Mucosa of stomach (tissue), 1 donor: ENCODE measurements around the gene ACSBG1.

Source experiments
- H3K27me3 ChIP-seq: one replicate; pipeline ENCODE4 v1.7.0; 2013; ENCODE audit warnings: mild to moderate bottlenecking, low read length; ENCODE audit not compliant: control insufficient read depth, insufficient read depth
- H3K36me3 ChIP-seq: one replicate; pipeline ENCODE4 v1.7.0; 2013; ENCODE audit warnings: low read length; ENCODE audit not compliant: control insufficient read depth, insufficient read depth
- H3K4me1 ChIP-seq: one replicate; pipeline ENCODE4 v1.7.0; 2013; ENCODE audit warnings: mild to moderate bottlenecking, low read length; ENCODE audit not compliant: control insufficient read depth, insufficient read depth
- H3K4me3 ChIP-seq: one replicate; pipeline ENCODE4 v1.7.0; 2013; ENCODE audit warnings: low read length
- H3K9ac ChIP-seq: one replicate; pipeline ENCODE4 v1.7.0; 2013; ENCODE audit warnings: mild to moderate bottlenecking, low read length, moderate library complexity
- H3K9me3 ChIP-seq: one replicate; pipeline ENCODE4 v1.7.0; 2013; ENCODE audit warnings: mild to moderate bottlenecking, low read length, moderate library complexity; ENCODE audit not compliant: control insufficient read depth
- donor health status: Pancreatic carcinoma.

ACSBG1 gene

GRCh38 chr15:78192826-78193594 is 41.4 kb downstream of the ACSBG1 start:
- Histone ChIP-seq H3K27me3 (peaks cover 9% of the 10 kb centered on the region), H3K9ac (no peak overlapping the region), H3K4me3 (no peak overlapping the region), H3K4me1 (no peaks in the 10 kb centered on the region), H3K9me3 (no peaks in the 10 kb centered on the region), H3K36me3 (no peaks in the 10 kb centered on the region)

- no peaks in the 10 kb centered on the region for H3K4me1 ChIP-seq
- no peak overlapping the region for H3K9ac ChIP-seq
- H3K36me3 ChIP-seq, result no peaks in the 10 kb centered on the region
- H3K4me3 ChIP-seq, result no peak overlapping the region
- no peaks in the 10 kb centered on the region for H3K9me3 ChIP-seq
- no peaks in the 10 kb centered on the region for H3K27me3 ChIP-seq
Observed at GRCh38 chr15:78182821-78183220, 51.5 kb downstream of the ACSBG1 start.

- Histone ChIP-seq H3K27me3 (no peaks in the 10 kb centered on the region), H3K9ac (no peak overlapping the region), H3K9me3 (no peaks in the 10 kb centered on the region), H3K4me3 (no peak overlapping the region), H3K4me1 (no peaks in the 10 kb centered on the region), H3K36me3 (no peaks in the 10 kb centered on the region)
Observed at GRCh38 chr15:78182336-78182700, 52.0 kb downstream of the ACSBG1 start.

- Histone ChIP-seq H3K9ac (no peak overlapping the region), H3K9me3 (no peaks in the 10 kb centered on the region), H3K4me3 (no peak overlapping the region), H3K27me3 (no peaks in the 10 kb centered on the region), H3K36me3 (no peaks in the 10 kb centered on the region), H3K4me1 (no peaks in the 10 kb centered on the region)
Observed at GRCh38 chr15:78179906-78180305, 54.5 kb downstream of the ACSBG1 start.

GRCh38 chr15:78179286-78179840 is 55.0 kb downstream of the ACSBG1 start:
- Histone ChIP-seq H3K27me3 (no peaks in the 10 kb centered on the region), H3K9me3 (no peaks in the 10 kb centered on the region), H3K4me3 (no peak overlapping the region), H3K36me3 (no peaks in the 10 kb centered on the region), H3K9ac (no peak overlapping the region), H3K4me1 (no peaks in the 10 kb centered on the region)

GRCh38 chr15:78178064-78178463 is 56.3 kb downstream of the ACSBG1 start:
- no peaks in the 10 kb centered on the region for H3K27me3 ChIP-seq
- no peaks in the 10 kb centered on the region for H3K36me3 ChIP-seq
- no peak overlapping the region for H3K9ac ChIP-seq
- no peaks in the 10 kb centered on the region for H3K9me3 ChIP-seq
- no peak overlapping the region for H3K4me3 ChIP-seq
- no peaks in the 10 kb centered on the region for H3K4me1 ChIP-seq

GRCh38 chr15:78177447-78177873 is 56.9 kb downstream of the ACSBG1 start:
- H3K4me3 ChIP-seq, result no peak overlapping the region
- no peaks in the 10 kb centered on the region for H3K9me3 ChIP-seq
- no peaks in the 10 kb centered on the region for H3K27me3 ChIP-seq
- no peaks in the 10 kb centered on the region for H3K4me1 ChIP-seq
- H3K9ac ChIP-seq, result no peak overlapping the region
- no peaks in the 10 kb centered on the region for H3K36me3 ChIP-seq

GRCh38 chr15:78175330-78175729 is 59.0 kb downstream of the ACSBG1 start:
- no peak overlapping the region for H3K4me3 ChIP-seq
- H3K9ac ChIP-seq, result no peak overlapping the region
- H3K36me3 ChIP-seq, result no peaks in the 10 kb centered on the region
- H3K9me3 ChIP-seq, result no peaks in the 10 kb centered on the region
- no peaks in the 10 kb centered on the region for H3K4me1 ChIP-seq
- no peaks in the 10 kb centered on the region for H3K27me3 ChIP-seq

GRCh38 chr15:78174401-78174800 is 60.0 kb downstream of the ACSBG1 start:
- Histone ChIP-seq H3K4me3 (no peak overlapping the region), H3K27me3 (no peaks in the 10 kb centered on the region), H3K4me1 (no peaks in the 10 kb centered on the region), H3K9me3 (no peaks in the 10 kb centered on the region), H3K9ac (no peak overlapping the region), H3K36me3 (no peaks in the 10 kb centered on the region)

- no peaks in the 10 kb centered on the region for H3K4me1 ChIP-seq
- H3K9me3 ChIP-seq, result no peaks in the 10 kb centered on the region
- H3K36me3 ChIP-seq, result peaks cover 4% of the 10 kb centered on the region
- H3K9ac ChIP-seq, result no peak overlapping the region
- H3K4me3 ChIP-seq, result no peak overlapping the region
- H3K27me3 ChIP-seq, result no peaks in the 10 kb centered on the region
Observed at GRCh38 chr15:78171864-78172472, 62.4 kb downstream of the ACSBG1 start.

- no peaks in the 10 kb centered on the region for H3K4me1 ChIP-seq
- H3K9ac ChIP-seq, result no peak overlapping the region
- H3K9me3 ChIP-seq, result no peaks in the 10 kb centered on the region
- H3K27me3 ChIP-seq, result no peaks in the 10 kb centered on the region
- no peak overlapping the region for H3K4me3 ChIP-seq
- H3K36me3 ChIP-seq, result peaks cover 6% of the 10 kb centered on the region
Observed at GRCh38 chr15:78170848-78171773, 63.3 kb downstream of the ACSBG1 start.

GRCh38 chr15:78168608-78169007 is 65.8 kb downstream of the ACSBG1 start:
- no peaks in the 10 kb centered on the region for H3K9me3 ChIP-seq
- no peak overlapping the region for H3K9ac ChIP-seq
- no peak overlapping the region for H3K4me3 ChIP-seq
- H3K4me1 ChIP-seq, result no peaks in the 10 kb centered on the region
- H3K36me3 ChIP-seq, result peaks cover 11% of the 10 kb centered on the region
- H3K27me3 ChIP-seq, result no peaks in the 10 kb centered on the region
